HG03025 (cell line): Measurements from ENCODE around the gene ETDC.
A peak's percentile ranks its signal among the peaks of the same experiment; 100 is the strongest.
"Not testable (repeated sequence)": the region's sequence is repeated elsewhere in the genome, so short reads cannot be mapped to it uniquely, and the experiment has no call there.

Source experiments
- ATAC-seq: cut with Tn5 transposase; IDR thresholded peaks from one replicate; pipeline ENCODE4 v1.9.1; 2021; ENCODE audit warnings: mild to moderate bottlenecking, moderate library complexity; ENCODE audit not compliant: unreplicated experiment, low FRiP score

ETDC gene

DNA sequence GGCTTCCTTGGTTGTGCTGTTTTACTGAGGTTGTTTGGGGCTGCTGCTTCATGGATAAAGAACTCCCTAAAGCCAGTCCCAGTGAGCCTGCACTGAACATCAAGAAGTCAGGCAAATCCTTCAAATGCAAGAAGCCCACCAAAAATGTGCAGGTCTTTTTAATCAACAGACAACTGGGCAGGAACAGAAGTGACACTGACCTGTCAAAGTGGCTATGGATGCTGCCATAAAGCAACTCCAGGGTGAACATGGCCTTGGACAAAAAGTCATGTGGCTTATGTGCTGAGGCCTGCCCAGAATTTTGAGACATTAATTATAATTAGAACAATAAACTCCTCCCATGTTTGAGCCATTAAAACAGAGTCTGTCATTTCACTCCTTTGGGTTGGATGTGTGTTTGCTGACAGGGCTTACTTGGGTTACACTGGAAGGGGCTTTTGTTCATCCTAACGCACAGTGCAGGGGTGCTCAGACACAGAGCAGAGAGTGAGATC, at the start of gene ETDC:
TSS of gene ETDC (plus strand) at position 51 of the 494 bp plus-strand sequence. CDS start at position 51, 0 bp downstream.
- no peak for ATAC-seq

DNA sequence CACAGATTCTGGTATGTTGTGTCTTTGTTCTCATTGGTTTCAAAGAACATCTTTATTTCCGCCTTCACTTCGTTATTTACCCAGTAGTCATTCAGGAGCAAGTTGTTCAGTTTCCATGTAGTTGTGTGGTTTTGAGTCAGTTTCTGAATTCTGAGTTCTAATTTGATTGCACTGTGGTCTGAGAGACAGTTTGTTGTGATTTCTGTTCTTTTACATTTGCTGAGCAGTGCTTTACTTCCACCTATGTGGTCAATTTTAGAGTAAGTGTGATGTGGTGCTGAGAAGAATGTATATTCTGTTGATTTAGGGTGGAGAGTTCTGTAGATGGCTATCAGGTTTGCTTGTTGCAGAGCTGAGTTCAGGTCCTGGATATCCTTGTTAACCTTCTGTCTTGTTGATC, 48.3 kb upstream of the ETDC start:
- ATAC-seq = not testable (repeated sequence)

DNA sequence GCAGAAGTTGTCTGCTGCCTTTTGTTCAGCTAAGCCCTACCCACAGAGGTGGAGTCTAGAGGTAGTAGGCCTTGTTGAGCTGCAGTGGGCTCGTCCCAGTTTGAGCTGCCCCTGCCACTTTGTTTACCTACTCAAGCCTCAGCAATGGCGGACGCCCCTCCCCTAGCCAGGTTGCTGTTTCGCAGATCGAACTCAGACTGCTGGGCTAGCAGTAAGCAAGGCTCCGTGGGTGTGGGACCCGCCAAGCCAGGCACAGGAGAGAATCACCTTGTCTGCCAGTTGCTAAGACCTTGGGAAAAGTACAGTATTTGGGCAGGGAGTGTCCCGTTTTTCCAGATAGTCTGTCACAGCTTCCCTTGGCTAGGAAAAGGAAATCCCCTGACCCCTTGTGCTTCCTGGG, 45.9 kb upstream of the ETDC start:
- ATAC-seq = not testable (repeated sequence)

DNA sequence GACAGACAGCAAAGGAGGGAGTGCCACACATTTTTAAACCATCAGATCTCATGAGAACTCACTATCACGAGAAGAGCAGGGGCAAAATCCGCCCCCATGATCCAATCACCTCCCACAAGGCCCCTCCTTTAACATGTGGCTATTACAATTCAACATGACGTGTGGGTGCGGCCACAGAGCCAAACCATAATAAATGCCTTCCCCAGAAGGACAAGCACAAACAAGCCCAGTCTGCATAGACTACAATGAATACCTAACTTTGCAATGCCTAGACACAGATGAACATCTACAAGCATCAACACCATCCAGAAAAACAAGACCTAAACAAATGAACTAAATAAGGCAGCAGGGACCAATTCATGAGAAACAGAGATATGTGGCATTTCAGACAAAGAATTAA, 45.1 kb upstream of the ETDC start:
- no peak for ATAC-seq

DNA sequence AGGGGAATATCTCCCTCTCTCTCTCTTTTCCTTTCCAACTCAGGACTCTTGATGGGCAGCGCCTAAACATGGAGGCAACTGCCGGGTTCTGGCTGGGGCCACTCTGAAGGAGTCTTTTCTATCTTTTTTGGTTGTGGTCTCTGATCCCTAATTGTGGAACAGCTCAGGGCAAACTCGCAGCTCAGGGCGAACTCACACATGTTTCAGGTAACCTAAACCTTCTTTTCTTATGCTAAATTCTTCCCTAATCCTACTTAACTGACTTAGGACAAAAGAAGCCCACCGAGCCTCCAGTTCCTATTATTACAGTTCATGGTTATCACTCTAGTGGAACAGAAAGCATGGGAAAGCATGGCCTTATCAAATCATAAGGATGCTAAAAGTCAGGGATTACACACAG, 36.1 kb upstream of the ETDC start:
- no peak for ATAC-seq

DNA sequence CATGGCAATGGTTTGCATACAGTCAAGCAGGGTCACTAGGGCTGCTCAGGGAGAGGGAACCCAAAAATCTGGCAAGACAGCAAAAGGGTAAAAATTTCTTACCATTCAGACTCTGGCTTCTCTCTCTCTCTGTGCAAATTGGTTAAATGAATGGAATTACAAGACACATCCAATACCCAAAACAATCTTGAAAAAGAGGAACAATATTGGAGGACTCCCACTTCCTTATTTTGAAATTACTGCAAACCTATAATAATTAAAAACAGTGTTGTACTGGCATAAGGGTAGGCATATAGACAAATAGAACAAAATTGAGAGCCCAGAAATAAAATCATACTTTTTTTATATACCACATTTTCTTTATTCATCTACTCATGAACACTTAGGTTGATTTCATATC, 33.3 kb upstream of the ETDC start:
- ATAC-seq = no peak

DNA sequence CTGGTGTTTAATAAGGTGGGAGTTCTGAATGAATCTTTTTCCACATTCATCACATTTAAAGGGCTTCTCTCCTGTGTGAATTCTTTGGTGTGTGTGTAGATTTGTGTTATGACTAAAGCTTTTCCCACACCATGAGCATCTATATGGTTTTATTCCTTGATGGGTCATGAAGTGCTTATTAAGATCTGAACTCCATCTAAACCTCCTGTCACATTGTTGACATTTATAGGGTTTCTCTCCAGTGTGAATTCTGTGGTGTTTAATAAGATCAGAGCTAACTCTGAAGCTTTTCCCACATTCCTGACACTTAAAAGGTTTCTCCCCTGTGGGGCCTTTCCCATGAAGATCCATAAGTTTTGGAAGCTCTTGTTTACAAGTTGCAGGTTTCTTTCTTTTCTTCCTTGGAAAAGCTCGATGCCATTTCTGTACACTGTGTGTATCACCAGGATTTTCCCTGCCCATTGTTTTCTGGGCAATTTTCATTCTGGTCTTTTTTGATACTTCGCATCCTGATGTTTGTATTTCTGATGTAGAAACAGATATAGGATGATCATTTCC, 21.9 kb upstream of the ETDC start:
- ATAC-seq = no peak

DNA sequence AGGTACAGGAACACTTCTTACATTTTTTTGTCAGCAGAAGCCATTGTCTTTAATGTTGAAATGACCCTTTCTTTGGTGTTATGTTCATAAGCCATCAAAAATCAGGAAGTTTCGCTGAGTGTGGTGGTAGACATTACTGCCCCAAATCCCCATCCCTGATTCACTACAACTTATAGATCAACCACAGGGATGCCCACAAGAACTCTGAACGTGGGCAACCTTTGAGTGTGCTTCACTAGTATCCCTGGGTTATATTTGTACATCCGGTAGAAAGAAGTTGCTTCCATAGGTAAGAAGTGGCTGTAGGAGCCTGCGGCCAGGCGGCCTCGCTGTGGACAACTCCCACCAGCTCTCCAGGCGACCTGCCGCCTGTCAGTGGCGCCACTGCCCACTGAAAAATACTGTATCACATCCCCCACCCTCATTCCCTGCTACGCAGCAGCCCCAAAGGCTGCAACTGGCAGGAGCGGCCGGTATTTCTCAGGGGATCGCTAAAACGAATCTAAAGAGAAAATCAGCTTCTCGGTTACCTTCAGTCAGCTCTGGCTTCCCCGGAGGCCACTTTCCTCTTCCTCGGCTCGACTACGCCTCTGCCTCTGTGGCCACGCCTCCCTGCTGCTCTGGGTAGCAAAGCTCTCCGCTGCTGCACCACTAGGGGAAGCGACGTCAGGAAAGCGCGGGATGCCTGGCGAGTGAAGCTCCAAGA, 13.9 kb upstream of the ETDC start:
- ATAC-seq = peak; percentile 93

DNA sequence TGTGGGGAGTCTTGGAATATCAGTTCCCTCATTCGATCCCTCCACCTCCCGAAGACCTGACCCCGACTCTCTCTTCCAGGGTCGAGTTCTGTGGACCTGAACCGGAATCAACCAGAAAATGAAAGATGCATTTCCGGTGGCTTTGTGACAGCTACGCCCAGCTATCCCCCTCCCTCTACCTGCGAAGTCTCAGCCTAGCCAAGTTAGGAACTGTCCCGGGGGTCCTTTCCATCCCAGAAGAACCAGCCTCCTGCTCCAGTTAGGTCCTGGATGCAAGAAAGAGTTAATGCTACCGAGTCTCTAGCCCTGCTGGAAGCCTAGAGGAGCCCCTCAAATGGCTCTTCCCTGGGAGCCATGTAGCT, 13.4 kb upstream of the ETDC start:
- ATAC-seq = peak; percentile 40

DNA sequence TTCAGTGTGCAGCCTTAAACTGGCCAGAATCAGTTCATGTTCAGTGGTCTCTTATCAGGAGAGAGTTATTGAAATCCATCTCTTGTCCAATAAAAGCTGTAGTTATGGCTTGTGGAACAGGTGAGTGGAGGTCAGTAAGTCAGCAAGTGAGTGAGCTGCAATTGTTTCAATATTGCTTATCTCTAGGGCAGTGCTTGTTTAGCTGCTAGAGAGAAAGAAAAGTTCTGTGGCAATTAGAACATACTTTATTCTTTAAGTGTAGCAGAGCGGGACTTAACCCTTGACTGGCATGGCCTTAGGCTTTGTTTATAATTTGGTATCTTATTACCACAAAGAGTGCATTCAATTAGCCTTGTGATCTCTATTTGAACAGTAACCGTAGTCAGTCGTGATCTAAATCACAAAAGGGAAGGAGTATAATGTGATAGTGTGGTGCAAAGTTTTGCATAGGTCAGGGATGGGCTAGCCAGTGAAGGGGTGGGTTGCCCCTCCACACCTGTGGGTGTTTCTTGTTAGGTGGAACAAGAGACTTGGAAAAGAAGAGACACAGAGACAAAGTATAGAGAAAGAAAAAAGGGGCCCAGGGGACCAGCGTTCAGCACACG, 6.9 kb upstream of the ETDC start:
- ATAC-seq = no peak

DNA sequence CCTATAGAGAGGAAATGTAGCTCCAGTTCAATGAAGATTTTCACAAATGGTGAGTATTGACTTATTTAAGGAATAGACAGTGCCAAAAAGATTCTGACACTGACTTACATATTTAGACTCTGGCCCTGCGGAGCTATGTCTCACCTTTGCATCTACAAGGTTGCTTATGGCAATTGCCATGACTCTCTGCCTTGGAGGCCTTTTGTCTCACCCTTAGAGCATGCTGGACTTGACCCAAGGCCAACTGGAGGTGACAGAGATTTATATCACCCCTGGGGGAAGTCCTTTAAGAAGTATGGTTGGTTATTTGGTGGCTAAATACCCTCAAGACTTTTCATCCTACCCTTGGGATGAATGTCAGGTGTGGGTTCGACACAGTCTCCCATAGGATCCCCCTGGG, 4.5 kb upstream of the ETDC start:
- ATAC-seq = no peak

DNA sequence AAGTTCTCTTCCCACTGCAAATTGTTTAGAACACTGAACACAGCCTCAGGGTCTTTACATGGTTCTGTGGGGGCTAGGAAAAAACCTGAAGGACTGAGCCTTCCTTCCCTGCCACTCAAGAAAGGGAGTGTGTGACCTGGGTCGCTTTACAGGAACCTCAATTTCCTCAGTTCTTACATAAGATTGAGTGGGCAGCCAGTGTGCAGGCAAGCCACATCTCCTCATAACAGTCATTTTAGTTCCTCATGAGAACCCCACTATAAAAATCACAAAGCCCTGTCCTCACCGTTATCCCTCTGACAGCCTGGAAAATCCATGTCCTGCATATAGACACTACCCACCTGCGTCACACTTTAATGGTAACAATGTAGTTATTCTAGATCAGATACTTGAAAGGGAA, 2.1 kb upstream of the ETDC start:
- no peak for ATAC-seq

DNA sequence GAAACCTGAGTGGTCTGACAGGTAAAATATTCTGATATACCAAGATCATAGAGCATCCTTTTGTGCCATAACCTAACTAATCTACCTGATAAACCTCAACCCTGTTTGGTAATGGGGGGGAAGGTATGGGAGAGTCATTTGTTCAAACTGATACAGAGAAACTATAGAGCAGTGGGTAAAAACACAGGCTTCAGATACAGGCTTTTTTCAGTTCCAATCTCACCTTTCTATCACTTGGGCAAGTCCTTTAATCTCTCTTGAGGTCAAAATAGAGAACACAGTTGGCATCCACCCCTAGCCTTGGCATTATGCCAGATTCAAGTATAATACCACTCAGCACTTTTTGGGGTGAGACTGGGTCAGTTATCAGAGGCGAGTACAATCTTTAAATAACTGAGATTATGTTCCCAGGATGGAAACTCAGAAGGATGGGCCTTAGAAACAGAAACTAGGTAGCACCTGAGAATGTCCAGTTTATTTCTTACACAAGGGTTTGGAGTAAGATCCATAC, 880 bp upstream of the ETDC start:
- ATAC-seq = no peak

DNA sequence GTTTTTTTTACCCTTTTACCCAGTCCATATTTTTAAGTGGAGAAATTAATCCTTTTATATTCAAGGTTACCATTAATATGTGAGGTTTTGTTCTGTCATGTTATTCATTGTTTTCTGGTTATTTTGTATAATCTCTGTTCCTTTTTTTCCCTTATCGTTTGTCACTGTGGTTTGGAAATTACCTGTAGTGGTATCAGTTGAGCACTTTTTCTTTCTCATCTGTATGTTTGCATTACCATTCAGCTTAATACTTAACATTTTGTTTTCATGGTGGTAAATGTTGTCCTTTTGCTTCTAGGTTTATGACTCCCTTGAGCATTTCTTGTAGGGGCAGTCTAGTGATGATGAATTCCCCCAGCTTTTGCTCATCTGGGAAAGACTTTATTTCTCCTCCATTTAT, 6.6 kb downstream of the ETDC start:
- no peak for ATAC-seq

DNA sequence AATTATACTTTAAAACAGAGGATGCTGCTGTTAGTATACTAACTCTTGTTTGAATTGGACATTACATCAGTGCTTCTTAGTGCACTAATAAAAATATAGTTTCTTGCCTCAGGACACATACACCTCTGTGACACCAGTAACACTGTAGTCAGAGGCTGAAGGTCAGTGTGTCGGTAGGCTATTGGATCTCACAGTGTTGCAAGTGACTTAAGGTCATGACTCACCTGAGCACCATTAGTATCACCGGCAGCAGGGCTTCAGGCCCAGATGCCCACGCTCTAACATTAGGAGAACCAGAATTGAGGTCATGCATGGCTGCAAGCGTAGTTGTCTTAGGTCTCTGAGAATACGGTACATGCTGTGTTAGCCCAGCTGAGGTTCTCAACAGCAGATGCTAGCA, 15.2 kb downstream of the ETDC start:
- no peak for ATAC-seq

DNA sequence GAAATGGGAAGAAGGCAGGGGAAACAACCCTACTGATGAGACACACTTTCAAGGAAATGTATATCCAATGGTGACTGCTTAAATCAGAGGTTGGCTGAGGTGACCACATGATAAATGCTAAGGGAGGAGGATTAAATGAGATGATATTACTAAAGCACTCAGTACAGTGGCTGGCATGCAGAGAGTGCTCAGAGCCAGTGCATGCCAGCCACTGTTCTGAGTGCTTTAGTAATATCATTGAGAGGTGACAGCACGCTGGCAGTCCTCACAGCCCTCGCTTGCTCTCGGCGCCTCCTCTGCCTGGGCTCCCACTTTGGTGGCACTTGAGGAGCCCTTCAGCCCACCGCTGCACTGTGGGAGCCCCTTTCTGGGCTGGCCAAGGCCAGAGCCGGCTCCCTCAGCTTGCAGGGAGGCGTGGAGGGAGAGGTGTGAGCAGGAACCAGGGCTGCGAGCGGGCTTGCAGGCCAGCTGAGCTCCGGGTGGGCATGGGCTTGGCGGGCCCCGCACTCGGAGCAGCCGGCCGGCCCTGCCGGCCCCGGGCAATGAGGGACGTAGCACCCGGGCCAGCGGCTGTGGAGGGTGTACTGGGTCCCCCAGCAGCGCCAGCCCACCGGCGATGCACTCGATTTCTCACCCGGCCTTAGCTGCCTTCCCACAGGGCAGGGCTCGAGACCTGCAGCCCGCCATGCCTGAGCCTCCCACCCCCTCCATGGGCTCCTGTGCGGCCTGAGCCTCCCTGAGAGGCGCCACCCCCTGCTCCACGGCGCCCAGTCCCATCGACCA, 15.9 kb downstream of the ETDC start:
- ATAC-seq = not testable (repeated sequence)

DNA sequence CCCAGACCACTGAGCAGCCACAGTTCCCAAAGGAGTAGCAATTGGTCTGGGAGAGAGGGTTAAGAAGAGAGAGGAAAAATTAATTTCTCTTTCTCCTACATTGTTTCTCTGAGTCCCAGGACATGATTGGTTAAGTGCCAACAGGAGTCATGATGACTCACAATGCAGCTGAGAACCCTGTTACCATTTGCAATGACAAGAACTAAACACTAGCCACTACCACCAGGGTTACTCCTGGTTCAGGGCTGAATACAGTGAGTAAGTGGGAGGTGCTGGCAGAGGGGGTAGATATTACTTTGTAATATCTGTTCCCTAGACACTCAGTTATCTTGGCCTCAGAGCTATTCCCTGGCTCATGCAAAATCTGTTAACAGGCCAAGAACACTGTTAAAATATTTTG, 18.0 kb downstream of the ETDC start:
- ATAC-seq = no peak

DNA sequence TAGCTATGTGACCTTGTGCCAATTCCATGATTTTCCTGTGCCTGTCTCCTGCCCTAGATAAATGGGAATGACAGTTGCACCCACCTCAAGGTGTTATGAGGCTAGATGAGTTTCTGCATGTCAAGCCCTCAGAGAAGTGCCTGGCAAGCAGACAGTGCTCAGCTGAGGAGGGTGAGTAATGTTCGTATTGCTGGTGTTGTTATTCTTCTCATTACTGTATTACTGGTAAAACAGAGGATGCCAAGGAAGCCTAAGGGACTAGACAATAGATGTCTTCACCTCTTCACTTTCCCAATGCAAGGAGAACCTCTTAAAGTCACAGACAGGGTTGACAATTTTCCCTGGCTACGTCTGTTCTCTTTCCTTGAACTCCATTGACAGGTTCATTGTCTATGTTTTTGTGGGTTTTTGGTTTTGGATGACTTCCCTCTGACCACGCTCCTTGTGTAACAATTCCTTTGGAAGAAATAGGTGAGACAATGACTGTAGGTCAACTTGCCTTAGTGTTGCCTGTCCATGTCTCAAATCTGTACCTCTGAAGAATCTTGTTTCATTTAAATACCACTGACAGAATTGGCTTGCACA, 19.2 kb downstream of the ETDC start:
- no peak for ATAC-seq

DNA sequence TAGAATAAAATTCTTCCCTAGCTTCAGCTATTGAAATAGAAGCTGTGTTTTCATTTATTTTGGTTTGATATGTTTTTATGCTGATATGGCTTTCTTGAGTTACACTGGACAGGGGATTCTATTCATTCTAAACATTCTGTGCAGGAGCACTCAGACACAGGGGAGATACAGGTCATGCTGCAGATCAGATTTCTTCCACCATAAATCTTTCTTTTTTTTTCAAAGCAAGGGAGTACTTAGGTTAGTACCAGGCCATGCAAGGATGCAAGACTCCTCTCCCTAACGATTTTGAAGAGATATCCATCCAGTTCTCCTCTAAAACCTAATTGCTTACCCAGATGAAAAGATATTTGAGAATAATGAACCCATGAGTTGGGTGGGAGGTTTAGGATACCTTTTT, 21.4 kb downstream of the ETDC start:
- no peak for ATAC-seq

DNA sequence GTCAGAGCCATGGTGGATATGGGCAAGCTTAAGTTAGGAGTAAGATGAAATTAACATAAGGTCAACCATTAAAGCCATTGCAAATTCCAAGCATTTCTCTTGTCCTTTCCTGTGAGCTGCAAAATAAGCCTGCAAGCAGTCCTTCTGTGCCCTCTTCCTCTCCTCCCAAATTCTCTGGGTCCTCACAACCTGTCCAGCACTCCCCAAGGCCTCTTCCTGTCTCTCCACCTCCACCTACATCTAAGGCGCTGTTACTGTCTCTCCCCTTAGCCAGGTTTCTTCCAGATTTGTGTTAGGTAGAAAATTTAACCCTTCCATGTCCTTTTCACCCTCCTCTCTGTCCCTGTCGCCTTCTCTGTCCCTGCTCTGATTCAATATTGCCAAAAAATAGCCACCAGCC, 22.2 kb downstream of the ETDC start:
- ATAC-seq = no peak

DNA sequence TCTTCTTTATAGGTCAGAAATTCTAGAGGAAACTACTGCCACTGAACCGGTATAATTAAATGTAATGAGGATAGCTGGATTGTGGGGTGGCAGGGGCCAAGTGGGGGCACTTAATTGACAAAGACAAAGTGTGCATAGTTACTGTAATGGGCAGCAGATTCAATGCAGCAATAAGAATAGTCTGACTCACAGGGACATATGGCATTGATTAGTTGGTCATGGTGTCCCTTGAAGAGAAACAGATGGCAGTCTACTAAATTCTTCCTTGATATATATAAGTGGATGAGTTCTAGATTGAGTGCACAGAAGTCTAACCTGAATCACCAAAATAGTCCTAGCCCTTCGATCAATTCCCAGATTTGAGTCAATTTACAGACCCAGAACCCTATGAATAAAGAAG, 31.6 kb downstream of the ETDC start:
- ATAC-seq = no peak
